ENCODE results near the gene OCSTAMP.

GRCh38 chr20:46563170-46563859 is 12.9 kb upstream of the OCSTAMP start:
- TF ChIP-seq, protein P1, sequence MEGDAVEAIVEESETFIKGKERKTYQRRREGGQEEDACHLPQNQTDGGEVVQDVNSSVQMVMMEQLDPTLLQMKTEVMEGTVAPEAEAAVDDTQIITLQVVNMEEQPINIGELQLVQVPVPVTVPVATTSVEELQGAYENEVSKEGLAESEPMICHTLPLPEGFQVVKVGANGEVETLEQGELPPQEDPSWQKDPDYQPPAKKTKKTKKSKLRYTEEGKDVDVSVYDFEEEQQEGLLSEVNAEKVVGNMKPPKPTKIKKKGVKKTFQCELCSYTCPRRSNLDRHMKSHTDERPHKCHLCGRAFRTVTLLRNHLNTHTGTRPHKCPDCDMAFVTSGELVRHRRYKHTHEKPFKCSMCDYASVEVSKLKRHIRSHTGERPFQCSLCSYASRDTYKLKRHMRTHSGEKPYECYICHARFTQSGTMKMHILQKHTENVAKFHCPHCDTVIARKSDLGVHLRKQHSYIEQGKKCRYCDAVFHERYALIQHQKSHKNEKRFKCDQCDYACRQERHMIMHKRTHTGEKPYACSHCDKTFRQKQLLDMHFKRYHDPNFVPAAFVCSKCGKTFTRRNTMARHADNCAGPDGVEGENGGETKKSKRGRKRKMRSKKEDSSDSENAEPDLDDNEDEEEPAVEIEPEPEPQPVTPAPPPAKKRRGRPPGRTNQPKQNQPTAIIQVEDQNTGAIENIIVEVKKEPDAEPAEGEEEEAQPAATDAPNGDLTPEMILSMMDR (IDR thresholded peaks at IDR 0.05) = no peak
- TF ChIP-seq POLR2A (IDR thresholded peaks at IDR 0.05) = no peak

Measured in right lobe of liver (tissue), 4 donors.